HG03439 (cell line): Measurements from ENCODE around the gene KCTD21.
A peak's percentile ranks its signal among the peaks of the same experiment; 100 is the strongest.

Source experiments
- ATAC-seq: cut with Tn5 transposase; IDR thresholded peaks from one replicate; pipeline ENCODE4 v1.9.1; 2021; ENCODE audit warnings: mild to moderate bottlenecking, moderate library complexity; ENCODE audit not compliant: unreplicated experiment

KCTD21 gene

GRCh38 chr11:78147807-78148206 is 40.6 kb downstream of the KCTD21 start:
- no peak for ATAC-seq

DNA sequence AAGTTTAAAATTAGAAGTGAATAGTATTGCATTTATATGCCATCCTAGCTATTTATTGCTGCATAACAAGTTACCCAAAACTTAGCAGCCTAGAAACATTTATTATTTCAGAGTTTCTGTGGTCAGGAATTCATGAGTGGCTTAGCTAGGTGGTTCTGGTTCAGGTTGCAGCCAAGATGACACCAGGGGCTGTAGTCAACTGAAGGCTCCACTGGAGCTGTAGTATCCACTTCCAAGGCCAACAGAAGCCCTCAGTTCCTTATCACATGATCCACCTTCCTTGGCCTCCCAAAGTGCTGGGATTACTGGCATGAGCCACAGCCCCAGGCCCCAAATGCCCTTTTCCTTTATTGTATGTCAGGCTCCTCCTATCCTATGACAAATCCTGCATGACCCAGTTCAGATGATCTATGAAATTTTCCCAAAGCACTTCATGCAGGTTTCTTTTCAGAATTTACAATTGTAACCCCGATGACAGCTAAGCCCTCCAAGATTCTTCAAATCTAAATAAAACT is 42.9 kb downstream of the KCTD21 start:
- no peak for ATAC-seq

GRCh38 chr11:78140392-78141077 is 47.9 kb downstream of the KCTD21 start:
- no peak for ATAC-seq

GRCh38 chr11:78139422-78140391 is 48.7 kb downstream of the KCTD21 start, which contains the start of gene ALG8:
Gene ALG8, minus strand, starts transcription at chr11:78139626. Its CDS starts 38 bp downstream, at chr11:78139588.
- ATAC-seq: peak; percentile 92

GRCh38 chr11:78138694-78139421 is 49.6 kb downstream of the KCTD21 start:
- peak; percentile 27 for ATAC-seq

DNA sequence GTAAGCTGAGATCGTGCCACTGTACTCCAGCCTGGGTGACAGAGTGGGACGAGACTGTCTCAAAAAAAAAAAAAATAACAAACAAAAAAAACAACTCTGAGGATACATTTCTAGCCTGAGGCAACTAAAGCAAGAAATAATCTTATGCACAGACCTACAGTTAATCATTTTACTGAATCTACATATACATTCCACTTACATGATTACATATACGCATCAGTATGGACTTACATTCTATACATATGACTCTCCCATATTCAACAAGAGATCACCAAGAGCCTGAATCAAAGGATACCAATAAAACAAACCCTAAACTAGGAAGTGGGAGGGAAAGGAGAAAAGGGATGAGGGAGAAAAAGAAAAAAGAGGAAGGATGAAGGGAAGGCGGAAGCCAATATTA is 50.1 kb downstream of the KCTD21 start:
- ATAC-seq: no peak

DNA sequence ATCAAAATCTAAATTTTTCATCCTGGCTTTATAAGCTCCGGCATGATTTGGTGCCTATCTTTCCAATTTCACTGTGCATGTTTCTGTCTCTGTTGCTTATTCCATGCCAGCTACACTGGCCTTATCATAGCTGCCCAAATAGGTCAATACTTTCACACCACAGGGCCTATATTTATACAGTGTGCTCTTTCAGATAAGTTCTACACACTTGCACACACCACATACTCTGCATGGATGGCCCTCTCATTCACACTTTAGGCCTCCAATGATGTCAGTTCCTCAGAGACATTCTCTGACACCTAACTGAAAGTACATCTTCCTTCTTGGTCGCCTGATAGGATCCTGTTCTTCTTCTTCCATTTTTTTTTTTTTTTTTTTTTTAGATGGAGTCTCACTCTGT is 56.0 kb downstream of the KCTD21 start:
- ATAC-seq: no peak

DNA sequence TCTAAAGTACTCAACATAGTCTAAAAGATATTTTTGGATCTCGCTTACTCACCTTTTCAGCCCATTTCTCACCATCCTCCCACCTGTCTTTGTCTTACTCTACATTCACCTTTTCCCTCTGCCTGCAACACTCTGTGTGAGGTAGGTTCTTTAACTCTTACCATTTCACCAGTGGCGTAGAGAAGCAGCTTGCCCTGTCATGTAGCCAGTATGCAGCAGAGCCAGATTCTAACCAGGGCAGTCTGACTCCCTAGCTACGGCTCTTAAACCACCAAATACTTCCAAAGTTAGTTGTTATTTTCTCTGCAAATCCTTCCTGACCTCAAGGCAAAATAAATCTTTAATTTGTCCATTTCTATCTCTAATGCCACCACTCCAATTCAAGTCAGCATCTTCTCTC is 56.5 kb downstream of the KCTD21 start:
- no peak for ATAC-seq

GRCh38 chr11:78127403-78127802 is 61.0 kb downstream of the KCTD21 start:
- ATAC-seq: no peak
